Glutamatergic neuron (in vitro differentiated cells): ENCODE results near the gene MLC1. TPM values are rescaled to one million over a fixed set of nuclear protein-coding genes. Genes with fewer than 3 reads are reported as not detected.
A peak's percentile ranks its signal among the peaks of the same experiment; 100 is the strongest.

ENCODE experiments used
- DNase-seq: peaks from one replicate; pipeline ENCODE4 v3.0.0; 2022
- H3K27ac Mint-ChIP-seq: one replicate; pipeline ENCODE4 v1.8.0; 2020; ENCODE audit warnings: mild to moderate bottlenecking, mixed read lengths, inconsistent platforms; ENCODE audit not compliant: unreplicated experiment
- H3K27me3 Mint-ChIP-seq: one replicate; pipeline ENCODE4 v1.8.0; 2020; ENCODE audit warnings: mild to moderate bottlenecking, moderate library complexity, mixed read lengths, inconsistent platforms; ENCODE audit not compliant: unreplicated experiment
- H3K36me3 Mint-ChIP-seq: one replicate; pipeline ENCODE4 v1.8.0; 2020; ENCODE audit warnings: mild to moderate bottlenecking, mixed read lengths, inconsistent platforms; ENCODE audit not compliant: unreplicated experiment
- H3K4me1 Mint-ChIP-seq: one replicate; pipeline ENCODE4 v1.8.0; 2020; ENCODE audit warnings: mild to moderate bottlenecking, low read depth, mixed read lengths, inconsistent platforms; ENCODE audit not compliant: unreplicated experiment
- H3K4me3 Mint-ChIP-seq: one replicate; pipeline ENCODE4 v1.8.0; 2020; ENCODE audit warnings: mild to moderate bottlenecking, mixed read lengths, inconsistent platforms; ENCODE audit not compliant: unreplicated experiment
- H3K9me3 Mint-ChIP-seq: one replicate; pipeline ENCODE4 v1.8.0; 2020; ENCODE audit warnings: mild to moderate bottlenecking, moderate library complexity, mixed read lengths, inconsistent platforms; ENCODE audit not compliant: unreplicated experiment
- total RNA-seq: library from RNA; stranded (reverse); fragmentation: NEBNext Ultra II Directional; extraction: Animal tissue kit (Norgen Biotek cat#: 25700); gene quantifications from one replicate; pipeline ENCODE4 v1.2.1, GENCODE V29; 2021; ENCODE audit not compliant: unreplicated experiment
- TF ChIP-seq, protein P1 (sequence below): fragments of 200-600 bp; sonication (generic); IDR thresholded peaks from one replicate; pipeline ENCODE4 v1.5.0; 2021; ENCODE audit not compliant: partially characterized antibody, unreplicated experiment

MLC1 gene
- total RNA-seq, 1 donor from 2014 or later = not detected

DNA sequence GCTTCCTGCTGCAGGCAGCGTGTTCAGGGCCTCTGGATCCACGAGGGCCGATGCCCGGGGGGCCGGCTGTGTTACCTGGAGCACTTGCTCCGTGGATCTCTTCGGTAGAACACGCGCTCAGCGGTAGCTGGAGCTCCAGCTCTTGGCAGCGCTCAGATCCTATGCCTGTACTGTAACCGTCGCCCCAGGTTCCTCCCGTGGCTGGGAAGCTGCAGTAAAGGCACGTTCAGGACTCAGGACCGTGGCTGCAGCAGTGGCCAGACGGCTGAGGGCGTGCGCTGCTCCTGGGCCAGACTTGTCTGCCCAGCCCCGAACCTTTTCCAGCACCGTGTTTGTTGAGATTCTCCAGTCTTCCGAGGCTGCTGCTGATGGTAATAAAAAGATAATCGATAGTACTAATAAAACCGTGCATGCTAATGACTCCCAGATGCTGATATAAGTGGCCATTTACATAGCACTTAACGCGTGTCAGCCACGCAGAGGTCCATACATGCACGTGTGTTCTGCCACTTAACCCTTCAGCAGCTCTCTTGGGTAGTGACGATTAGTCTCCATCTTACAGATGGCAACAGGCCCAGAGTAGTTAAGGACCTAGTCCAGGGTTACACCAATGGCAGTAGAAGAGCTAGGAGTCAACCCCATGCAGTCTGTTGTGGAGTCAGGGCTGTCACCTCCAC lies 6.0 kb upstream of the MLC1 start:
- Mint-ChIP-seq H3K27ac (no peak overlapping the region), H3K4me1 (no peaks in the 10 kb centered on the region), H3K4me3 (no peak overlapping the region), H3K9me3 (peaks cover 6% of the 10 kb centered on the region), H3K36me3 (peaks cover 5% of the 10 kb centered on the region), H3K27me3 (peaks cover 5% of the 10 kb centered on the region)
- no peak for DNase-seq
- TF ChIP-seq, protein P1, sequence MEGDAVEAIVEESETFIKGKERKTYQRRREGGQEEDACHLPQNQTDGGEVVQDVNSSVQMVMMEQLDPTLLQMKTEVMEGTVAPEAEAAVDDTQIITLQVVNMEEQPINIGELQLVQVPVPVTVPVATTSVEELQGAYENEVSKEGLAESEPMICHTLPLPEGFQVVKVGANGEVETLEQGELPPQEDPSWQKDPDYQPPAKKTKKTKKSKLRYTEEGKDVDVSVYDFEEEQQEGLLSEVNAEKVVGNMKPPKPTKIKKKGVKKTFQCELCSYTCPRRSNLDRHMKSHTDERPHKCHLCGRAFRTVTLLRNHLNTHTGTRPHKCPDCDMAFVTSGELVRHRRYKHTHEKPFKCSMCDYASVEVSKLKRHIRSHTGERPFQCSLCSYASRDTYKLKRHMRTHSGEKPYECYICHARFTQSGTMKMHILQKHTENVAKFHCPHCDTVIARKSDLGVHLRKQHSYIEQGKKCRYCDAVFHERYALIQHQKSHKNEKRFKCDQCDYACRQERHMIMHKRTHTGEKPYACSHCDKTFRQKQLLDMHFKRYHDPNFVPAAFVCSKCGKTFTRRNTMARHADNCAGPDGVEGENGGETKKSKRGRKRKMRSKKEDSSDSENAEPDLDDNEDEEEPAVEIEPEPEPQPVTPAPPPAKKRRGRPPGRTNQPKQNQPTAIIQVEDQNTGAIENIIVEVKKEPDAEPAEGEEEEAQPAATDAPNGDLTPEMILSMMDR = no peak

DNA sequence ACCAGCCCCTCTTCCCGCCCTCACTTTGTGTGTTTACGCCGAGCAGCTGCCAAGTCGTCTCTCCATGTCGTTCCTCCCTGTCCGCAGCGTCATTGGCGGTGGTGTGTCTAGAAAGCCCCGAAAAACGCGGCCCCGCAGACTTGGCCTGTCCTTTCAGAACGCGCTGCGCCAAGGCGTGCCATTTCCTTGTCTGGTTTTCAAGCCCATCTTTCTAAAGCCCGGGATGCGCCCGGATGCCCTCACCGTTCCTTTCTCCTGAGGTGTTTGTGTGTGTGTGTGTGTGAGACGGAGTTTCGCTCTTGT lies 5.1 kb upstream of the MLC1 start:
- Mint-ChIP-seq H3K9me3 (peaks cover 6% of the 10 kb centered on the region), H3K4me1 (no peaks in the 10 kb centered on the region), H3K27ac (no peak overlapping the region), H3K36me3 (peaks cover 5% of the 10 kb centered on the region), H3K27me3 (peaks cover 5% of the 10 kb centered on the region), H3K4me3 (no peak overlapping the region)
- TF ChIP-seq, protein P1 = no peak
- DNase-seq = no peak

DNA sequence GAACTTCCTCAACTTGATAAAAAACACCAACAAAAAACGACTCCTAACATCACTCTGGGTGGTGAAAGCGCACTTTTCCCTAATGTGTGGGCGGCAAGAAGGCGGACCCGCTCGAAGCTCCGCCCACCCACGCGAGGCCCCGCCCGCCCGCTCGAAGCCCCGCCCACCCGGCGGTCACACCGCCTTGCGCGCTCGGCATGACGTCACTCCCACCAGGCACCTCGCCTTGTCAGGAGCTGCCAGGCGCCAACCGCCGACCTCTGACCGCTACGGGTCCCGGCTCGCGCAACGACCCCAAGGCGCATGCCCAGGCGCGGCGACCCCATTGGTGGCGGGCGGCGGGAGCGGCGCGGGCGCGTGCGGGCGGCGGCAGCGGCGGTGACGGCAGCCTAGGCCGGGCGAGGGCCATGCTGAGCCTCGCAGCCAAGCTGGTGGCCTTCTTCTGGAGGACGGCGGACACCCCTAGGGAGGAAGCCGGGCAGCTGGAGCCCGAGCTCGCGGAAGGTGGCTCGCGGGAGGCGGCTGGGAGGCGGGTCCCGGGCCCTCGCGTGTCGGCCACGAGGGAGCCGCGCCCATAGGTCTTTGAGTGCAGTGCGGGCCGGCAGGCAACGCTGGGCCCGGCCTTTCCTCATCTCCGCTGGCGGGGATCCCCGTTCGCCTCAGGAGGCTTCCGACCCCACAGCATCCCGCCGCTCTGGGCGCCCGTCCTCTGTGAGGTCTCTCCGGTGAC lies 4.6 kb upstream of the MLC1 start, which contains the start of gene MOV10L1:
Gene MOV10L1, plus strand, starts transcription at position 325 of the 730 bp plus-strand sequence. Its CDS starts 83 bp downstream, at position 408.
- DNase-seq = peak; percentile 52
- H3K9me3 Mint-ChIP-seq = peaks cover 6% of the 10 kb centered on the region
- peaks cover 5% of the 10 kb centered on the region for H3K27me3 Mint-ChIP-seq
- H3K36me3 Mint-ChIP-seq = peaks cover 5% of the 10 kb centered on the region
- H3K4me1 Mint-ChIP-seq = no peaks in the 10 kb centered on the region
- H3K4me3 Mint-ChIP-seq = no peak within 1 kb of the TSS
- H3K27ac Mint-ChIP-seq = no peak within 1 kb of the TSS
- TF ChIP-seq, protein P1 = no peak

DNA sequence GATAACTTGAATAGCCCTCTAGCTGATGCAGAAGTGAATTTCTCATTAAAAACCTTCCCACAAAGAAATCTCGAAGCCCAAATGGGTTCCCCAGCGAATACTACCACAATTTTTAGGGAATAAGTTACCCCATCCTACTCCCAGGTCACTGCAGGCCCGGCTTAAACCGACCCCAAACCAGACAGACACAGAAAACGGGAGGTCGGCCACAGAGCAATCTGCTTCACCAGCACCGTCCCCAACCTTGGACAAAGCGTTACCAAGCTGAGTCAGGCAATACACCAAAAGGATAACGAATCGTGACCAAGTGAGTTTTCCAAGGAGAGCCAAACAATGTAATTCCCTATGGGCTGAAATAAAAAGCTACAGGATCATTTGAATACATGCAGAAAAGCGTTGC lies 4.0 kb upstream of the MLC1 start:
- peaks cover 5% of the 10 kb centered on the region for H3K36me3 Mint-ChIP-seq
- H3K4me1 Mint-ChIP-seq = no peaks in the 10 kb centered on the region
- no peak overlapping the region for H3K4me3 Mint-ChIP-seq
- no peak for DNase-seq
- peaks cover 5% of the 10 kb centered on the region for H3K27me3 Mint-ChIP-seq
- TF ChIP-seq, protein P1 = no peak
- H3K27ac Mint-ChIP-seq = no peak overlapping the region
- peaks cover 6% of the 10 kb centered on the region for H3K9me3 Mint-ChIP-seq

DNA sequence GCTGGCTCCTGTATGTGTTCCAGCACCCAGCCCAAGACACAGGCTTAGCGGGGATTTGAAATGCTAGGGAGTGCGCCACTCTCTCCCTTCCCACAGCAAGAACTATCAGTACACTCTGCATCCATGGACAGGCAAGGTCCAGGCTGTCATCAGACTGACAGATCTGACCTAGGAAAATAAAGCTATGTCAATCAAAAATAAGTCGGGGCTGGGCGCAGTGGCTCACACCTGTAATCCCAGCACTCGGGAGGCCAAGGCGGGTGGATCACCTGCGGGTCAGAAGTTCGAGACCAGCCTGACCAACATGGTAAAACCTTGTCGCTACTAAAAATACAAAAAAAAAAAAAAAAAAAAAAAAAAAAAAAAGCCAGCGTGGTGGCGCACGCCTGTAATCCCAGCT lies 2.9 kb upstream of the MLC1 start:
- Mint-ChIP-seq H3K4me3 (no peak overlapping the region), H3K27ac (no peak overlapping the region), H3K4me1 (peaks cover 4% of the 10 kb centered on the region), H3K9me3 (peaks cover 6% of the 10 kb centered on the region), H3K27me3 (peaks cover 5% of the 10 kb centered on the region), H3K36me3 (peaks cover 5% of the 10 kb centered on the region)
- DNase-seq = no peak
- TF ChIP-seq, protein P1 = no peak
